Tibial artery (tissue), 4 donors: Measurements from ENCODE around the gene ZRANB3.
"Not testable (repeated sequence)": the region's sequence is repeated elsewhere in the genome, so short reads cannot be mapped to it uniquely, and the experiment has no call there.

Experiments used
- DNase-seq, 2 donors: peaks; one replicate each; pipeline ENCODE4 v3.0.0-alpha.2; 2019
- H3K27ac ChIP-seq, 2 donors: fragments of 200-600 bp; sonication (generic) in 1 of 2; 1 replicate in 1 of 2; 2 replicates in 1 of 2; pipeline ENCODE4 v1.5.1; 2018 to 2019; ENCODE audit warnings: mild to moderate bottlenecking in 1 of 2
- H3K27me3 ChIP-seq, 2 donors: fragments of 200-600 bp; sonication (generic) in 1 of 2; one replicate each; pipeline versions ENCODE4 v1.5.1 to v1.6.0; 2016 to 2019
- H3K36me3 ChIP-seq, 3 donors: fragments of 200-600 bp; sonication (generic) in 2 of 3; one replicate each; pipeline ENCODE4 v1.5.1; 2016 to 2019; ENCODE audit warnings: mild to moderate bottlenecking in 2 of 3
- H3K4me1 ChIP-seq, 4 donors: fragments of 200-600 bp; sonication (generic) in 2 of 4; 1 replicate in 3 of 4; 2 replicates in 1 of 4; pipeline ENCODE4 v1.5.1; 2016 to 2019
- H3K4me3 ChIP-seq, 2 donors: fragments of 200-600 bp; sonication (generic) in 1 of 2; 1 replicate in 1 of 2; 2 replicates in 1 of 2; pipeline ENCODE4 v1.5.1; 2018 to 2019; ENCODE audit warnings: mild to moderate bottlenecking in 2 of 2
- H3K9me3 ChIP-seq, 3 donors: fragments of 200-600 bp; sonication (generic) in 1 of 3; one replicate each; pipeline ENCODE4 v1.5.1; 2016 to 2019
- intact Hi-C: fragments of 100-400 bp; cut with DNase I; formaldehyde crosslinking; loops from one replicate; pipeline ENCODE4 v1.15.0; 2023; ENCODE audit warnings: low total_unique reads
- TF ChIP-seq, protein P1 (sequence below), 2 experiments: fragments of 200-600 bp in 1 of 2; fragments of 450-650 bp in 1 of 2; IDR thresholded peaks; one replicate each; pipeline ENCODE4 v1.5.1; 2017 to 2019; ENCODE audit warnings: antibody characterized with exemption in 2 of 2, mild to moderate bottlenecking in 1 of 2, moderate library complexity in 1 of 2

The ZRANB3 gene

DNA sequence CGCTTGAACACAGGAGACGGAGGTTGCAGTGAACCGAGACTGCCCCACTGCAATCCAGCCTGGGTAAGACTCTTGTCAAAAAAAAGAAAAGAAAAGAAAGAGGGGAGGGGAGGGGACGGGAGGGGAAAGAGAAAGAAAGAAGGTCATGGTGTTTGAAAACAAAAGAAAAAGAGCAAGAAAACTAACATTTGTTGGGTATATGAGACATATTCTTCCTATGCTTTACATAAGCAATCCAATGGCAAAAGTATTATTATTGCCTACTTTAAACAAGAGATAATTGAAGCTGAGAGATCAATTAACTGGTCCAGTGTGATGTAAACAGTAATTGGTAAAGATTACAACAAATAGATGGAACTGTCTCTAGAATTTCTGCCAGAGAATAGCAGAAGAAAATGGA is 157.3 kb downstream of the ZRANB3 start:
- no peaks in the 10 kb centered on the region for H3K27me3 ChIP-seq
- no peaks in the 10 kb centered on the region for H3K9me3 ChIP-seq
- intact Hi-C loops = no loop called here
- no peak for DNase-seq
- H3K4me3 ChIP-seq = no peak overlapping the region
- H3K27ac ChIP-seq = no peak overlapping the region
- TF ChIP-seq, protein P1, sequence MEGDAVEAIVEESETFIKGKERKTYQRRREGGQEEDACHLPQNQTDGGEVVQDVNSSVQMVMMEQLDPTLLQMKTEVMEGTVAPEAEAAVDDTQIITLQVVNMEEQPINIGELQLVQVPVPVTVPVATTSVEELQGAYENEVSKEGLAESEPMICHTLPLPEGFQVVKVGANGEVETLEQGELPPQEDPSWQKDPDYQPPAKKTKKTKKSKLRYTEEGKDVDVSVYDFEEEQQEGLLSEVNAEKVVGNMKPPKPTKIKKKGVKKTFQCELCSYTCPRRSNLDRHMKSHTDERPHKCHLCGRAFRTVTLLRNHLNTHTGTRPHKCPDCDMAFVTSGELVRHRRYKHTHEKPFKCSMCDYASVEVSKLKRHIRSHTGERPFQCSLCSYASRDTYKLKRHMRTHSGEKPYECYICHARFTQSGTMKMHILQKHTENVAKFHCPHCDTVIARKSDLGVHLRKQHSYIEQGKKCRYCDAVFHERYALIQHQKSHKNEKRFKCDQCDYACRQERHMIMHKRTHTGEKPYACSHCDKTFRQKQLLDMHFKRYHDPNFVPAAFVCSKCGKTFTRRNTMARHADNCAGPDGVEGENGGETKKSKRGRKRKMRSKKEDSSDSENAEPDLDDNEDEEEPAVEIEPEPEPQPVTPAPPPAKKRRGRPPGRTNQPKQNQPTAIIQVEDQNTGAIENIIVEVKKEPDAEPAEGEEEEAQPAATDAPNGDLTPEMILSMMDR (IDR thresholded peaks at IDR 0.05) = no peak
- no peaks in the 10 kb centered on the region for H3K4me1 ChIP-seq
- H3K36me3 ChIP-seq = no peaks in the 10 kb centered on the region

DNA sequence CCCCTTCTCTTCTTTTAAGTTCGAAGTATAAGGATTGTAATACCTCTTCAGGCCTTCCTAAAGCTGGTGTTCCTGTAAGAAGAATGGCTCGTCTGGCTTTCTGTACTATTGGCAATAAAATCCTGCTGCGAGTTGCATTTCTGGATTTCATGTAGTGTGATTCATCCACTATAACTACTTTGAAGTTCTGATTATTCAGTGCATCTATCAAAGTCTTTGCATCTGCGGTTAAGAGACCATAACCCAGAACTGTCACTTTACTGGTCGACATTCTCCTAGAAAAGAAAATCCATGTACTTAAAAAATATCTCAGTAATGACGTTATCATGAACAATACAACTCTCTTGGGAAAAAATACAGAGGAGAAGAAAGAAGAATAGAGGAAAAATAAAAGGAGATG is 181.1 kb downstream of the ZRANB3 start:
- intact Hi-C loops = no loop called here
- Histone ChIP-seq H3K27ac (no peak overlapping the region), H3K4me3 (no peak overlapping the region), H3K9me3 (peaks cover 0 to 19% (median 6%) of the 10 kb centered on the region in 3 donors), H3K36me3 (peaks cover 10 to 25% (median 23%) of the 10 kb centered on the region in 3 donors), H3K27me3 (no peaks in the 10 kb centered on the region), H3K4me1 (no peaks in the 10 kb centered on the region)
- DNase-seq = no peak
- TF ChIP-seq, protein P1 (IDR thresholded peaks at IDR 0.05) = no peak

DNA sequence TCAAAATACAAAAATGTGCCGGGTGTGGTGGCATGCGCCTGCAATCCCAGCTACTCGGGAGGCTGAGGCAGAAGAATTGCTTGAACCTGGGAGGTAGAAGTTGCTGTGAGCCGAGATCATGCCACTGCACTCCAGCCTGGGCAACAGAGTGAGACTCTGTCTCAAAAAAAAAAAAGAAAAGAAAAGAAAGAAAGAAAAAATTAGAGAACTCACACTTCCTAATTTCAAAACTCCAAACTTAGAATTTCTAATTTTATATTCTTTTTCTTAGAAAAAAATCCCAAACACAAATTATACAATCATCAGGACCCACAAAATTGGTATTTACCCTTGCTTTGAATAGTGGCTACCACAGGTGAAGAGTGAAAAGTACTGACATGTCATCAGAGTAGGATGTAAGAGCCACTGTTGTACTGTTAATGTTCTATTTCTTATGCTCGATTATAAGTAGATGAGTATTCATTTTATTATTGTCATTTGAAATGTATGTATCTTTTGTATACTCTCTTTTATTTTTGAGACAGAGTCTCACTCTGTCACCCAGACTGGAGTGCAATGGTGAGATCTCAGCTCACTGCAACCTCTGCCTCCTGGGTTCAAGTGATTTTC is 182.8 kb downstream of the ZRANB3 start:
- peaks cover 10 to 25% (median 23%) of the 10 kb centered on the region in 3 donors for H3K36me3 ChIP-seq
- intact Hi-C loops, H3K27ac ChIP-seq, H3K4me1 ChIP-seq, H3K4me3 ChIP-seq, DNase-seq, H3K27me3 ChIP-seq: not testable (repeated sequence)
- H3K9me3 ChIP-seq = peaks cover 0 to 19% (median 6%) of the 10 kb centered on the region in 3 donors

DNA sequence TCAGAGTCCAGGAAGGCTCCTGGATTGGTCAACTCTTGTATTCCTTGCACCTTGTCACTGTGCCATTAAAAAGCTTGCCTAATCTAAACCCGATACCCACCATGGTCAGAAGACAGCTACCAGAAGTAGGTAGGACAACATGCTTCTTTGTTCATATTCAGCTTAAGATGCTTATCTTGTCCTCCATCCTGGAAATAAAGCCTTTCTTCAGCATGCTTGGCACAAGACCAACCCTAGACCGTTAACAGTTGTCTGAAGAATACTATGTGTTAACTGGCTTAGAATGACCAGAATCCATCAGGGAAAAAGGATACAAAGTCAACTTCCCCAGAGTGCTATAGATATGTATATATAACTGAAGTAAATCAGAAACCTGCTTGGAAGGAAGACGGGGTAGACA is 193.9 kb downstream of the ZRANB3 start:
- Histone ChIP-seq H3K4me1 (no peaks in the 10 kb centered on the region), H3K4me3 (no peak overlapping the region), H3K27ac (no peak overlapping the region), H3K27me3 (no peaks in the 10 kb centered on the region), H3K9me3 (no peaks in the 10 kb centered on the region), H3K36me3 (peaks cover 5 to 6% (median 5%) of the 10 kb centered on the region in 3 donors)
- DNase-seq = no peak
- TF ChIP-seq, protein P1 (IDR thresholded peaks at IDR 0.05) = no peak
- intact Hi-C loops = no loop called here

GRCh38 chr2:135335256-135335655 is 195.8 kb downstream of the ZRANB3 start:
- H3K9me3 ChIP-seq = no peaks in the 10 kb centered on the region
- H3K27ac ChIP-seq = no peak overlapping the region
- H3K27me3 ChIP-seq = no peaks in the 10 kb centered on the region
- H3K4me1 ChIP-seq = no peaks in the 10 kb centered on the region
- no peak for DNase-seq
- no peak overlapping the region for H3K4me3 ChIP-seq
- H3K36me3 ChIP-seq = peaks cover 5 to 6% (median 5%) of the 10 kb centered on the region in 3 donors
- TF ChIP-seq, protein P1 (IDR thresholded peaks at IDR 0.05) = no peak
- intact Hi-C loops = no loop called here

DNA sequence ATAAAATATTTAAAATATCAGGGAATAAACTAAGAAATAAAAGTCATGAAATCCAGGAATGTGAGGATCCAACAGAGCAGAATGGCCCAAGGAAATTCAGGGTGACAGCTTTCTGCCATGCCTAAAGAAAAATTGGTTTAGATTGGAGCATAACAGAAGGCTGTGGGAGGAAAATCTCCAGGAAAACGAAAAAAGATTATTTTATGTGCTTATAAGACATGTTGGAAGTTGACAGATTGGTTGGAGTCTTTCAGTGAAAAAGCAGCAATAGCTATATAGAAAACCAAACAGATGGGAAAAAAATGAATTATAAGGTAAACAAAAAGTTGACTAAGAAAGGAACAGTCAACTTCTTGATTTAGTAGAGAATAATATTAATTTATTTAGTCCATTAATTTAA is 203.9 kb downstream of the ZRANB3 start:
- TF ChIP-seq, protein P1 (IDR thresholded peaks at IDR 0.05) = no peak
- Histone ChIP-seq H3K36me3 (peaks cover 0 to 3% (median 0%) of the 10 kb centered on the region in 3 donors), H3K4me3 (no peak overlapping the region), H3K9me3 (peaks cover 0 to 31% (median 9%) of the 10 kb centered on the region in 3 donors), H3K27me3 (no peaks in the 10 kb centered on the region), H3K4me1 (no peaks in the 10 kb centered on the region), H3K27ac (no peak overlapping the region)
- no peak for DNase-seq
- intact Hi-C loops = no loop called here
